Esophagus squamous epithelium (tissue), 4 donors: ENCODE data around the gene ATXN1.

Source experiments
- CTCF ChIP-seq, 6 experiments: fragments of 450-650 bp in 4 of 6; fragments of 200-600 bp in 2 of 6; sonication (generic) in 2 of 6; IDR thresholded peaks; one replicate each; pipeline ENCODE4 v1.5.1; 2016 to 2019; ENCODE audit warnings: antibody characterized with exemption in 6 of 6, mild to moderate bottlenecking in 4 of 6, moderate library complexity in 4 of 6
- POLR2A ChIP-seq, 4 donors: fragments of 450-650 bp; IDR thresholded peaks; one replicate each; pipeline ENCODE4 v1.6.1; 2017; ENCODE audit warnings: antibody characterized with exemption in 4 of 4, mild to moderate bottlenecking in 4 of 4, moderate library complexity in 3 of 4

GRCh38 chr6:16769986-16770376 is 8.7 kb upstream of the ATXN1 start:
- TF ChIP-seq CTCF (IDR thresholded peaks at IDR 0.05) (no peak), POLR2A (IDR thresholded peaks at IDR 0.05) (no peak)
